GM20431 (cell line): ENCODE results near the gene RPS14.
"Not testable (repeated sequence)": the region's sequence is repeated elsewhere in the genome, so short reads cannot be mapped to it uniquely, and the experiment has no call there.

Experiments used
- in situ Hi-C: fragments of 300-500 bp; cut with MseI, MboI; formaldehyde crosslinking; loops from one replicate; pipeline ENCODE4 v1.15.0; 2020; ENCODE audit warnings: low sequenced_read_pairs; ENCODE audit not compliant: unreplicated experiment

Gene RPS14

DNA sequence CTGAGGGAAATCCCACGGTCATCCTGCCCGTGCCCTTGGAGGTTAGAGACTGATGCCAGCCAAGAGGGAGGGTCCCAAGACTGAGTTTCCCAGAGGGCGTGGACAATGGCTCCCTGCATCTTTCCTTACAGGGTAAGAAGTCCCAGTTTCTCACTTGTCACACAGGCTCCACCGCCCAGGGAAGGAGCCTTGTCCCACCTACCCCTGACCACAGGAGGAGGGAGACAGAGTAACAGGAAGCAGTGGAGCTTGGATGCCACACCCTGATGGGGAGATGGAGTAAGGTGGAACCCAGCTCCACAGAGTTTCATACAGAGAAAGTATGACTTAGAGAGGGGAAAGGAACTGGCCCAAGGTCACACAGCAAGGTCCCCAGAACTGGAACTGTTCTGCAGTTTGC lies 27.5 kb downstream of the RPS14 start:
- in situ Hi-C loops, result no loop called here

DNA sequence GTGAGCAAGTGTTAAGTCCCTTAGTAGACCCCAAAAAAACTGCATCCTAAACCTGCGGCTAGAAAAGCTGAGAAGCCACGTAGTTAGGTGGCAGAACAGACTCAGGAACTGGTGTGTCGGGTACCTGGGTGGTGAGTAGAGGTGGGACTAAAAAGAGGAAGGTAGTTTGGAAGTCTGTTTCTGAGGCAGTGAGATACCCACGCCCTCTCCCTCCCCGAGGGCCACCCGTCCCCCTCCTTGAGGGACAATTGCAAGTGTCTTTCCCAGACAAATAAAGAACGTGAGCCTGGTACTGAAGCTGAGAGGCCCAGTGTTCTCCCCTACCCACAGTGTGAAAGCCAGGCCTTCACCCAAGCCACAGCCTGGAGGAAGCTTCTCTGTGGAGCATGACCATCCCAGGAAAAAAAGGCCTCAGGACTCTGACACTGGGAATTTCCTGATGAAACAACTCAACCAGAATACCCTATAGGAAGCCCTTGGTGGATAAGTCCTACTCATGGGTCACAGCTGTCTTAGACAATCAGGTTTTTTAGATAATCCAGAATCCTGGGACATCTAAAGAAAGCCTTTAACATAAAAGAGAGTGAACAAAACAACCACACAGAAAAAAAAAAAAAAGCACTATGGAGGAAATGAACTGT lies 29.8 kb downstream of the RPS14 start:
- in situ Hi-C loops, result no loop called here

DNA sequence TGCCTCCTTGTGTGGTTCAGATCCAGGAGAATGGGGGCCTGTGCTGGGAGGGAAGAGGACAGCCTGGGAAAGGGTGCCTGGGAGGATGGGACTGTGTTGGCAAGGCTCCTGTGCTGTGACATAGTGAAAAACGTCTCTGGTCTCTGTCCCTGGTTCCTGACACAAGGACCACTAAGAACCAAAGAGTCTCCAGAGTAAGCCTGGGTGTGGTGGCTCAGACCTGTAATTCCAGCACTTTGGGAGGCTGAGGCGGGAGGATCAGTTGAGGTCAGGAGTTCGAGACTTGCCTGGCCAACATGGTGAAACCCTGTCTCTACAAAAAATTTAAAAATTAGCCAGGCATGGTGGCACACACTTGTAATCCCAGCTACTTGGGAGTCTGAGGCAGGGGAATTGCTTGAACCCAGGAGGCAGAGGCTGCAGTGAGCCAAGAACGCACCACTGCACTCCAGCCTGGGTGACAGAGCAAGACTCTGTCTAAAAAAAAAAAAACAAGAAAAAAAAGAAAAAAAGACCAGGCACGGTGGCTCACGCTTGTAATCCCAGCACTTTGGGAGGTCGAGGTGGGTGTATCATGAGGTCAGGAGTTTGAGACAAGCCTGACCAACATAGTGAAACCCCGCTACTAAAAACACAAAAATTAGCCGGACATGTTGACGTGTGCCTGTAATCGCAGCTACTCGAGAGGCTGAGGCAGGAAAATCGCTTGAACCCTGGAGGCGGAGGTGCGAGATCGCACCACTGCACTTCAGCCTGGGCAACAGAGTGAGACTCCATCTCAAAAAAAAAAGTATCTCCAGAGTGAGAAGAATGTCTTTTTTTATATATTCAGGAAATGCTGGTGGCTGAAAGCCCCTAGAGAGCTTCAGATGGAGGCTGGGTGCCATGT lies 35.4 kb downstream of the RPS14 start:
- in situ Hi-C loops, result not testable (repeated sequence)

DNA sequence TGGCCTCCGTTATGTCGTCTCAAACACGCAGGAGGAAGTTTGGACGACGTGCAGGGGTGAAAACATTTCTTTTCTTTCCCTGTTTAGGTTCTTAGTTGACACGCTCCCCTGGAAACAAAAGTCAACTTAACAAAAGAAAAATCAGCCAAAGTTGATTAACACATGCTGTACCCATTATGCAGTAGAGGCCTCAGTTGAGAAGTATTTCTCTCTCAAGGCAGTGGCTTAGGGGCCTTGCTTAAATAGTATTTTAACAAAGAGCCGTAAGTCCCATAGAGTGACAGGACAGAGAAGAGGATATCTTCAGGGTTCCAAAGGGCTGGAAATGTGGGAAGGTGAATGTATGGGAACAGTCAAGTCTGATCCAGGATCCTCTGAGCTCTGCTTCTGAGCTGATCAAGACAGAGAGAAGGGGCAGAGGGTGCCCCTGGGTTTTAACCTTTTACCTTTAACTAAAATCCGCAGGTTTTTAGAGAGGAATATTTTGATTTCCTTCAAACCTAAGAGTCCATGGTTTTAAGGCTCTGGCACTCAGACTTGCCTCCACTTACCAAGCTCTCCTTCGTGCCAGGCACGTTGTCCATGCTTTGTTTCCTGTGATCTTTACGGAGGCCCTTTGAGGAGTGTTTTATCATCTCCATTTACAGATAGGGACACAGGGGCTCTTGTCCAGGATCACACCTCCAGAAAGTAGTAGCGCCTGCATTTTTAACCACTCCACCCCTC lies 36.2 kb downstream of the RPS14 start:
- in situ Hi-C loops, result no loop called here

DNA sequence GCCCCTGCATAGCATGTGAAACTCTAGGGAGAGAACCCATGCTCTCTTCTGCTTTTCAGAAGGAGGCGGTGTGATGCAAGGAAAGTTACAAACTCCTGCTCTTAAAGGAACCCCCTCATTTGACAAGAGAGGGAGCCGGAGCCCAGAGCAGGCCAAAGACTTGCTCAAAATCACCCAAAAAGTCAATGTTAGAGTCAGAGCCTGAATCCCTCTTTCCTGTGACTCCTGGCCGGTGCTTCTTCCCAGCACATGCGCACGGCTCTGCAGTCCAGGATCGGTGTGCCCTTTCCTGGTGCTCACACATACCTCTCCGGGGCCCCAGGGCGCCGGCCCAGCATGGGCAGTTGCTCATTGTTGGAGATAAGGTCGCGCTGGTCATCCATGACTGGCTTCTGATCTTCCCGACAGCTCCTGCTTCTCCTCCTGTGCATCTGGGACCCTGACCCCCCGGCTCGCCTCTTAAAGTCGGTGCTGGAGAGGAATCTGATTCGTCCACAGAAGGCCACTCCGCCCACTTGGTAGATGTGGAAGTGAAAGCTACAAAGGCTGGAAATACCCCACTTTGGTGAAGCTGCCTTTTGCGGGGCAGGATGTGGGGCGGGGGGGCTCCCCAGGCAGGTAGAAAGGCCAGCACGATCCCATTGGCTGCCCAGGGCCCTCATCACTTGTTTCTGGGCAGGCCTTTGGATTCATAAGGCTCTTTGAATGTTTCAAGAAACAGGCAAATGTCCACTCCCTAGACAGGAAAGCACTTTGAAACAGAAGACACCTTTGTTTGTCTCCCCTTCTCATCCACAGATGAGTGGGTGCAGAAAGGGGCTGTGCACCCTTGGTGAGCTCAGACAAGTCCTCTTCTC lies 37.0 kb downstream of the RPS14 start, which contains the start of gene CD74:
TSS of gene CD74 (minus strand) at position 592 of the 857 bp plus-strand sequence. CDS start at position 431, 161 bp downstream.
- in situ Hi-C loops, result no loop called here

DNA sequence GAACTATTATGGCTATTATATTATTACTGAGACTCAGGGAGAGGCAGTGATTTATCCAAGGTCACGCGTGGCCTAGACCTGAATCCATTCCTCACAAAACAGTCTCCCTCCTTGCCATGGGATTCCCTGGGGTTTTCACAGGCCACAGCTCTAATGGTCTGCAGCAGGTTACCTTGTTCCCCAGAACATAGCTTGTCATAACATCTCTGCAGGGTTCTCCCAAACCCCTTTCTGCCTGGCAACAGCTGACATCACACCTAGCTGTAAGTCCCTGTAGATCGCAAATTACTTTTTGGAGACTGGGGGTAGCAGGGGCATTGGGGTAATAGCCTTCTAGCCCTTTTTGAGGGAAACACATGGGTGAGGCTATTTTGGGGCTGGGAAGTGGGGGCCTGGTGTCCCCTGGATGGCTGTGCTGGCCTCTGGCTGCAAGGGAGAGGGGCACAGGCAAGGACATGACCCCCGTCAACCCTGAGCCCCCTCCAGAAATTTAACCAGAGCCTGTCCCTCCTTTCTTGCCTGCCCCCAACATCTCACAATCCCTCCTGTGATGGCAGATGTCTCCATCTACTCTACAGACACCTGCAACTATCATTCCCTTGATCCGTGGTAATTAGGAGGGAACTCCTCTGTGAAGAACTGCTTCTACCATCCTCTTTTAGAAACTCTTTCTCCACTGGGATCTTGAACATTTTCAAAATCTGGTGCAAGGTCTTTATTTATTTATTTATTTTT lies 38.1 kb downstream of the RPS14 start:
- in situ Hi-C loops, result no loop called here

DNA sequence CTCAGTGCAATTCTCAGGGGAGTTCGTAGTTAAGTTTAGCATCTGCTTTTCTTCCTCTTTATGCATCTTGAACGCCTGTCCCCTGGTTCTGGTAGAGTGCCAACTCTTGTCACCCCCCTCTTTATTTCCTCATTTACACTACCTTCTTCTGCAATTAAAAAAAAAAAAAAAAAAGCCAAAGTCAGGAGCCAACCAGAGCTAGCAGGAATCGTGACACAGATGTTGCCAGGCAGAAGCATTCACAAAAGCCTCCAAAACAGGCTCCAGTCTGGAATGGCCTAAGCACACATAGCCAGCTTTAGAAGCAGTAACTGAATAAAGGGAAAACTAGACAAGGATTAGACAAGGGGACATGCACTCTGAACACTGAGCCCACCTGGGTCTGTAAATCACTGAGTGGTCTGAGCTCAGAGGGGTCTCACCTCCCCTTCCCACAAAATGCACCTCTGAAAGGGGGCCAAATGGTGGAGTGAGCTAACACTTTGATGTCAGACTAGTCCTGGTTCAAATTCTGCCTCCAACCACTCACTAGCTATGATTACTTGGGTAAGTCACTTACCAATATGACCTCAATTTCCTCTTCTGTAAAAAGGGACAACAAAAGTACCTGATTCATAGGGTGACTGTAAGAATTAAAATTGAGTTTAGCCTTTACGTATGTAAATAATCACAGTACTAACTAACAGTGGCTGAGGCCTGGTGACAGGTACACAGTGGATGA lies 38.9 kb downstream of the RPS14 start:
- in situ Hi-C loops, result no loop called here

DNA sequence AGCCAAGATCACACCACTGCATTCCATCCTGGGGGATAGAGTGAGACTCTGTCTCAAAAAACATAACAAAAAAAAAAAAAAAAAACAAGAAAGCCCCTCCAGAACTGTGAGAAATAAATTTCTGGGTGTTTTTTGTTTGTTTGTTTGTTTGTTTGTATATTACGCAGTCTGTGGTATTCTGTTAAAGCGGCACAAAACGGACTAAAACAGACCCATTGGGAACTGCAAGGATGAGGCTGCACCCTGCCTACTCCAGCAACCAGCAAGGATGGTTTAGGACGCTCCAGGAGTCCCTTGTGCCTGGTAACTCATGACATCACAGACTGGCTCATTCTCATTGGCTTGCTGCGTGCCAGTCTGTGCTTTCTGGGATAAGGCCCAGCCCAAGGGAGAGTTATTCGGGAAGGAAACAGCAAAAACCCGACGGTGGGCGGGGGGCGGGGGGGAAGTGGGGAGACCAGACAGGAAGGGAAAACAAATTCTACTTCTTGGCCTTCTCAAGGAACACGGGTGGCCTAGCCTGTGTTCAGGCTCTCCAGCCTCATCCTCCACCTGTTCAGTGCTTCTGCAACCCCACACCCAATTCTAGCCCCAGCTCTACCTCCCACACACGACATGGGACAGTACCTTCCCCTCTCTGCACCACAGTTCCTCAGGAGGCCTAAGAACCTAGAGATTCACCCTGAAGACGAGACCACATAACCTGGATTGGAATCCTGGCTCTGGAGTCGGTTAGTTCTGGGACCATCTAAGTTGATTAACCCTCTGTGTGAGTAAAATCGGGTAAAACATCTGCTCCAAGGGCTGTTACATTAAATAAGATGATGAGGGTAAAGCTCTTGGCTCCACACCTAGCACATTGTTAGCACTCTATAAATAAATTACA lies 39.7 kb downstream of the RPS14 start:
- in situ Hi-C loops, result no loop called here

DNA sequence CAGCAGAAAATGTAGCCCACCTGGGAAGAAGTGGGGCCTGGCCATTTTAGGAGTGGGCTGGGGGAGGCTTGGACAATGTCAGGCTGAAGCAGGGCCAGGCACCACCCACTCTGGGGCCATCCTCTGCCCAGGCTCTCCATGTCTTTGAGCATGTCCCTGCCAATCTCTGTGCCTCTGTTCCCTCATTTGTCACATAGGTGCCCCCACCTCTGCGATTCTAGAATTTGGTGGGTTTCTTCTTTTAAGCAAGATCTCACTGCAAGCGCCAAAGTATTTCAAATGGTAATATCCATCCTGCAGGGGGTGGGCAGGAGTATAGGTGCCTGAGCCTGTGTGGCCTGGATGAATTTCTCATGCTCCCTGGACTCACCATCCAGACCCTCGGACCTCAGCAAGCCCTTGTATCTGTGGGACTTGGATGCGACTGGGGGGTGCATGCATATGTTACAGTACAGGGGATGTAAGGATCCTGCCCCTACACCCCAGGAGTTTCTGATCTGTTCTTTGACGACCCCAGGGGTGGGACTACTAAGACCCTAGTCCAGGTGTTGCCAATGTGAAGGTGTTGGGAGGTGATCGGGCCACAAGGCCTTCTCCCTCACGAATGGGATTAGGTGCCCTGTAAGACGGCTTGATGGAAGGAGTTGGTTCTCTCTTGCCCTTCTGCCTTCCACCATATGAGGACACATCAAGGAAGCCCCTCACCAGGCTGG lies 41.2 kb downstream of the RPS14 start:
- in situ Hi-C loops, result no loop called here

DNA sequence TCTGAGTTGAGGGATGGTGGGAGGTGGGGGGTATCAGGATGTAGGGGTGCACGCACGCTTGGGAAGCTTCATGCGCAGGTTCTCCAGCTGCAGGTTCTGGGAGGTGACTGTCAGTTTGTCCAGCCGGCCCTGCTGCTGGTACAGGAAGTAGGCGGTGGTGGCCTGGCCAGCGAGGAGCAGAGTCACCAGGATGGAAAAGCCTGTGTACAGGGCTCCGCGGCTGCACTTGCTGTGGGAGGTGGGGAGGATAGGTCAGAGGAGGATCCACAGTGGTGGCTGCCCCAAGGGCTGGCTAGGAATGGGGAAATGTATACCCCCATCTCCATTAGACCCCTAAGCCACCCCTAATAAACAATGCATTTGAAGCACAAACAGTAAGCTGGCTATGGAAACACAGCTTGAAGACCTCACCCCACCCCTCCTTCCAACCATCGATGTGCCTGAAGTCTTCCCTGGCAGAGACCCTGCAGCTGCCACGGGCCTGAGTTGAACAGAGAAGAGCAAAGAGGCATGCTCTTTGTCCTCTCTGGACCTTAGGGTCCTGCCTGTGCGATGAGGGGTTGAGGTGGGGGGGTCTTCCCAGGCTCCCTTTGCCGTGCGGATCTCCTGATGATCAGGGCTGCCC lies 42.3 kb downstream of the RPS14 start:
- in situ Hi-C loops, result no loop called here

DNA sequence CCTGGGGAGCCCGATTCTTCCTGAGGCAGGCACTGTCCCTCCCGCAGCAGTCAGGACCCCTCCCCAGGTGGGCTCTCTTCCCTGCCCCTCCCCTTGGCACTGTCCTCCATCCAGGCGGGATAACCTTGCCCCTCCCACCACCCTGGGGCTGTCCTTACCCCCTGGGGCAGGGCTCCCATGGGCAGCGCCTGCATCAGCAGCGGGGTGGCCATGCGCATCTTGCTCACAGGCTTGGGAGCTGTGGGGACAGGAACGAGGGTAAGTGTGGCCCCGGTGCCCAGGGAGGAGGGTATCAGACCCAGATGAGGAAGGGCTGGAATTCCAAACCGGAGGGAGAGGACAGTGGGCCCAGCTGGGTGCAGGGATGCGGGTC lies 42.8 kb downstream of the RPS14 start:
- in situ Hi-C loops, result no loop called here

DNA sequence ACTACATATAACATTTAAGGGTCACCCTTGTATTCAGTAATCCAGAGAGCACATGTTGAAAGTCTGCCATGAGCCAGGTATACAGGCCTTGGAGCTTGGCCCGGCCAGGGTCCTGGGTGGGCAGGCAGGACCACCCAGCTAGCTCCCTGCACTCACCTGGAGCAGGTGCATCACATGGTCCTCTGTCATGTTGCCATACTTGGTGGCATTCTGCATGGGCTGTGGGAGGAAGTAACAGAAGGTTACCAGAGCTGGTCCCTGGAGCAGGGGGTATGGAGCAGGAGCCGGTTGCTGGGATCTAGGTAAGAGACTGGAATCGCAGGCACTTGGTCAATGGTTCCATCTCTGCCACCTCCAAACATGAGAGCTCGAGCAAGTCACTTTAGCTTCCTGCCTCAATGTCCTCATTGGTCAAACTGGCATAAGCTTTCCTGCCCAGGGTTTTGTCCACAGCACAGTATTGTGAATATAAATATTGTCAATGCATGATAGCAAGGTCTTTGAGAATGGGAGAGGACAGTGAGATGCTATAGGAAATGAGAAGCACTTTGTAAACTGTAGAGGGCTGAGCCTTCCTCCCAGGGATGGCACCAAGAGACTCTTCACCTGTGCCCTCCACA lies 43.3 kb downstream of the RPS14 start:
- in situ Hi-C loops, result no loop called here

DNA sequence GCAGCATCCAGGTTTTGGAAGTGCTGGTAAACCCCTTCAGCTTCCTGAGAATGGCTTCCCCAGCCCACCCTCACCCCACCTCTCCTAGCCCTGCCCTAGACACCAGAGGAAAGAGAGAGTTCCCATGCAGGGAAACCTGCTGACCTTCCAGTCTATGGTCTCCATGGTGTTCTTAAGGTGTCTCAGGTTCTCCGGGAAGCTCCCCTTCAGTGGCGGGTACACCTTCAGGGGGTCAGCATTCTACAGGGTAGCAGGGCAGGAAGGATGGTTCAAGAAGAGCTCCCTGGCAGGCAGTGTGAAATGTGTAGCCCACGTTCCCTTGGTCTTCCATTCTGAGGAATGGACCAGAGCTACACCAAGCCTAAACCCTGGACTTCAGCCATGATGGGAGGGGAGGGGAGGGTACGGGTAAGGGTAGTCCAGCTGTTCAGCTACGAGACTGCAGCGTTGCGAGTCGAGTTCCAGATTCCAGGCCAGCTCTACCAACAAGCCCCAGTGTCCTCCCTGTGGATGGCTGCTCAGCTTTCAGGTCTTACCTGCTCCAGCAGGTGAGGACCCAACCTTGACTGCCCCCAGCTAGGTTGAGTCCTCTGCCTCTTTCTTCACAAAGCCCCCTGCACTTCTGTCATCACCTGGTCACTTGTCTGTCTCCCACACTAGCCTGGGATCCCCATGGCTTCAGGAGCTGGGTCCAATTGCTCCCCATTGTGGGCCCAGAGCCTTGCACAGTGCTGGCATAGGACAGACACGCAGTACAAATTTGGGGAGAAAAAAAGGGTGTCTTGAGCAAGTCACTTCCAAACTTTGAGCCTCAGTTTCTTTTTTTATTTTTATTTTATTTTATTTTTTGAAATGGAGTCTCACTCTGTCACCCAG lies 44.4 kb downstream of the RPS14 start:
- in situ Hi-C loops, result no loop called here

DNA sequence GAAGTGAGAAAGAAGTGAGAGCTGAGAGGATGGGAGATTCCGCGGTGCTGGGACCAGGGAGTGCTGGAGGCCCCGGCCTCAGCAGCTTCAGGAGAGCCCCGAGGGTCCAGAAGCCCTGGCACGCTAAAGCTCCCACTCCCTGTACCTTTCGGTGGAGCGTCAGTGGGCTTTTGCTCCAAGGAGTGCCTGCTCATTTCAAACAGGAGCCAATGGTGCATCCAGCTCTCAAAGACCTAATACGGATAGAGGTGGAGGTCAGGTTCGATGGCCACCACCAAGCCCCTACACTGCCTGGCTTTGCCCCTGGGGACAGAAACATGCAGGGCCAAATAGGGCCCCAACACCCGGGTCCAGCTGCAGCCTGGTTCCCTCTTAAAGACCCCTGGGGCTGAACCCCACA lies 45.0 kb downstream of the RPS14 start:
- in situ Hi-C loops, result no loop called here

DNA sequence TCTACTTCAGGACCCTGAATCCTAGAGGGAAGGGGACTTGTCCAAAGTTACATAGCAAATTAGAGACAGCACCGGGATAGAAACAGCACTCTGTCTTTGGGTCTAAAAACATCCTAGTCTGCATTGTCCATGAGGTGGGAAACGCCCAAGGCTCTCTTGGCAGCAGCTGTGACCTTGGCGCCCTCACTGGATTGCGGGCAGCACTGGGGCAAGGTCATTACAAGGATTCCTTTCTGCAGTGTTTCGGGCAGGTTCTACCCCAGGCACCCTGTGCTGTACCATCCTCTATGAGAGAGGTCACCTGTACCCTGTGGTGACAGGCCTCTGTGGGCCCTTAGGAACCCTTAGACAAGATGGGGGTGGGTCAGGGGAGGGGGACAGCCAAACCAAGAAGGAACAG lies 45.4 kb downstream of the RPS14 start:
- in situ Hi-C loops, result no loop called here
